ENCODE results near the gene MTHFS. TPM values are rescaled to one million over a fixed set of nuclear protein-coding genes. Genes with fewer than 3 reads are reported as not detected.

MTHFS gene
- polyA plus RNA-seq, 1 donor (not counting 4 experiments of a cell fraction or from before 2014, with no cell fraction given), result 33.8 TPM

GRCh38 chr15:79878078-79878705, 18.6 kb downstream of the MTHFS start:
- H2AFZ ChIP-seq (ENCODE audit: control insufficient read depth, low read length), result no peak overlapping the region
- peaks cover 2 to 6% of the 10 kb centered on the region in 2 experiments for H3K36me3 ChIP-seq (ENCODE audit: control insufficient read depth in 2 of 2, extremely low read depth in 1 of 2, insufficient read depth in 2 of 2, low read length in 2 of 2)
- H3K27ac ChIP-seq (ENCODE audit: control insufficient read depth, insufficient read depth, low read length), result no peak overlapping the region
- dilution Hi-C loops (cut with MboI; ENCODE audit: extremely low pct_ligation_motif_present, low sequenced_read_pairs), result no loop called here
- H4K20me1 ChIP-seq (ENCODE audit: control insufficient read depth, extremely low read depth, insufficient read depth, low read length), result no peaks in the 10 kb centered on the region
- peaks cover 4% of the 10 kb centered on the region for H3K9me3 ChIP-seq (ENCODE audit: control insufficient read depth, low read depth, low read length)
- no peak for TF ChIP-seq EZH2 (IDR thresholded peaks at IDR 0.05; ENCODE audit: low read length)
- TF ChIP-seq, protein P1, sequence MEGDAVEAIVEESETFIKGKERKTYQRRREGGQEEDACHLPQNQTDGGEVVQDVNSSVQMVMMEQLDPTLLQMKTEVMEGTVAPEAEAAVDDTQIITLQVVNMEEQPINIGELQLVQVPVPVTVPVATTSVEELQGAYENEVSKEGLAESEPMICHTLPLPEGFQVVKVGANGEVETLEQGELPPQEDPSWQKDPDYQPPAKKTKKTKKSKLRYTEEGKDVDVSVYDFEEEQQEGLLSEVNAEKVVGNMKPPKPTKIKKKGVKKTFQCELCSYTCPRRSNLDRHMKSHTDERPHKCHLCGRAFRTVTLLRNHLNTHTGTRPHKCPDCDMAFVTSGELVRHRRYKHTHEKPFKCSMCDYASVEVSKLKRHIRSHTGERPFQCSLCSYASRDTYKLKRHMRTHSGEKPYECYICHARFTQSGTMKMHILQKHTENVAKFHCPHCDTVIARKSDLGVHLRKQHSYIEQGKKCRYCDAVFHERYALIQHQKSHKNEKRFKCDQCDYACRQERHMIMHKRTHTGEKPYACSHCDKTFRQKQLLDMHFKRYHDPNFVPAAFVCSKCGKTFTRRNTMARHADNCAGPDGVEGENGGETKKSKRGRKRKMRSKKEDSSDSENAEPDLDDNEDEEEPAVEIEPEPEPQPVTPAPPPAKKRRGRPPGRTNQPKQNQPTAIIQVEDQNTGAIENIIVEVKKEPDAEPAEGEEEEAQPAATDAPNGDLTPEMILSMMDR (optimal IDR thresholded peaks at IDR 0.05 in 1 of 3, IDR thresholded peaks at IDR 0.05 in 1 of 3, conservative IDR thresholded peaks at IDR 0.05 in 1 of 3; ENCODE audit: extremely low read depth in 1 of 3, insufficient read depth in 2 of 3, low read length in 3 of 3), result no peak
- DNase-seq (ENCODE audit: low read depth, low spot score) (no peak), FAIRE-seq (no peak)
- H3K4me3 ChIP-seq (ENCODE audit: control insufficient read depth in 2 of 3, extremely low read depth in 1 of 3, insufficient read depth in 2 of 3, low read depth in 1 of 3, low read length in 3 of 3), result no peak overlapping the region
- H3K9me1 ChIP-seq (ENCODE audit: control insufficient read depth, extremely low read depth, insufficient read depth, low read length), result no peaks in the 10 kb centered on the region
- no peaks in the 10 kb centered on the region for H3K27me3 ChIP-seq (ENCODE audit: control insufficient read depth, extremely low read depth, insufficient read depth, low read length)
- H3K4me2 ChIP-seq (ENCODE audit: control insufficient read depth, extremely low read depth, insufficient read depth, low read depth, low read length), result no peak overlapping the region
- H3K79me2 ChIP-seq (ENCODE audit: control insufficient read depth, insufficient read depth, low read length), result no peaks in the 10 kb centered on the region
- no peak overlapping the region for H3K9ac ChIP-seq (ENCODE audit: control insufficient read depth, extremely low read depth, insufficient read depth, low read length)
- H3K4me1 ChIP-seq (ENCODE audit: control insufficient read depth, extremely low read depth, insufficient read depth, low read length), result peaks cover 7% of the 10 kb centered on the region

GRCh38 chr15:79875213-79875612, 21.6 kb downstream of the MTHFS start:
- dilution Hi-C loops (cut with MboI; ENCODE audit: extremely low pct_ligation_motif_present, low sequenced_read_pairs), result no loop called here
- DNase-seq (ENCODE audit: low read depth, low spot score) (no peak), FAIRE-seq (no peak)
- Histone ChIP-seq H3K9me1 (ENCODE audit: control insufficient read depth, extremely low read depth, insufficient read depth, low read length) (no peaks in the 10 kb centered on the region), H3K4me2 (ENCODE audit: control insufficient read depth, extremely low read depth, insufficient read depth, low read depth, low read length) (no peak overlapping the region), H2AFZ (ENCODE audit: control insufficient read depth, low read length) (no peak overlapping the region), H3K9me3 (ENCODE audit: control insufficient read depth, low read depth, low read length) (peaks cover 4% of the 10 kb centered on the region), H4K20me1 (ENCODE audit: control insufficient read depth, extremely low read depth, insufficient read depth, low read length) (no peaks in the 10 kb centered on the region), H3K79me2 (ENCODE audit: control insufficient read depth, insufficient read depth, low read length) (no peaks in the 10 kb centered on the region), H3K4me3 (ENCODE audit: control insufficient read depth in 2 of 3, extremely low read depth in 1 of 3, insufficient read depth in 2 of 3, low read depth in 1 of 3, low read length in 3 of 3) (no peak overlapping the region), H3K27ac (ENCODE audit: control insufficient read depth, insufficient read depth, low read length) (no peak overlapping the region), H3K36me3 (ENCODE audit: control insufficient read depth in 2 of 2, extremely low read depth in 1 of 2, insufficient read depth in 2 of 2, low read length in 2 of 2) (peaks cover 2 to 5% of the 10 kb centered on the region in 2 experiments), H3K9ac (ENCODE audit: control insufficient read depth, extremely low read depth, insufficient read depth, low read length) (no peak overlapping the region), H3K27me3 (ENCODE audit: control insufficient read depth, extremely low read depth, insufficient read depth, low read length) (no peaks in the 10 kb centered on the region), H3K4me1 (ENCODE audit: control insufficient read depth, extremely low read depth, insufficient read depth, low read length) (peaks cover 7% of the 10 kb centered on the region)
- TF ChIP-seq, protein P1 (optimal IDR thresholded peaks at IDR 0.05 in 1 of 3, IDR thresholded peaks at IDR 0.05 in 1 of 3, conservative IDR thresholded peaks at IDR 0.05 in 1 of 3; ENCODE audit: extremely low read depth in 1 of 3, insufficient read depth in 2 of 3, low read length in 3 of 3), result no peak
- no peak for TF ChIP-seq EZH2 (IDR thresholded peaks at IDR 0.05; ENCODE audit: low read length)
